ENCODE results near the gene ADNP. TPM values are rescaled to one million over a fixed set of nuclear protein-coding genes. Genes with fewer than 3 reads are reported as not detected.
A peak's percentile ranks its signal among the peaks of the same experiment; 100 is the strongest.

Gene ADNP
- total and polyA plus RNA-seq, 12 donors, result 32.4 to 76.4 (median 54.0) TPM

DNA sequence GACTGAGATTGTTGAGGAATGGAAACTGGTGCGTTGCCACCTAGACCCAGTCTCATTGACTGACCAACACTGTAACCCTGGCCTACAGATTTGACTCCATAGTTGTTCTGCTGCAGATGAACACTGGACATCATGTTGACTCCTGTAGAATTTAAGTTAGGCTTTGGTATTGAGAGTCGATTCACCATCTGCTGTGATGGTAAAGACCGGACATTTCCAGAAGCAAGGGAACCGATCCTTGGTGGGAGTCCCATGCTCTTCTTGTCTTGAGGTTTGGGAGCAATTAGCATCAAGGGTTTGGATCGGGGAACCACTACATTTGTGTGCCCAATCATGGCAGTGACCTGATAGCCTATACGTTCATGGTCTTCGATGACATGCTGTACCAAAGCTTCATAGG, 37.6 kb downstream of the ADNP start:
- WGBS, 4 donors, result 96 to 98% (median 98%) methylated on average over 7 of the region's 7 CpGs
- intact Hi-C loops (cut with DNase I), result no loop called here

DNA sequence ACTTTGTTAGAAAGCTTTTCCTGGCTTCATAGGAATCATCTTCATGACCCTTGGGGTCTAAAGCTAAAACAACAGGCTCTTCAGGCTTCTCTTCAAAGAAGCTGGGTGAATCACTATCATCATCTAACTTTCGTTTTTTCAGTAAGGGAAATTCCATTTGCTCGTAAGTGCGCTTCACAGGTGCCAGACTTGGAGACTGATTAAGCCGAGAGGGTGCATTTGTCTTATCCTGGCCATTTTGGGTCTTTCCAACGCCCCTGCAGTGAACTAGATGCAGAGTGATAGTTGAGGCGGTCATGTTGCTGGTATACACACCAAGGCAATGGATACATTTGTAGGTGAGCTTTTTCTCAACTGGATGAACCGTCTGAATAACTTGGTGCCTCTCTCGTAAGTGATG, 38.8 kb downstream of the ADNP start:
- no peak for DNase-seq
- peaks cover 0 to 55% of the 10 kb centered on the region in 2 donors for H3K36me3 ChIP-seq (replicated peaks in 1 of 2)
- H3K27ac ChIP-seq, result no peak overlapping the region
- intact Hi-C loops (cut with DNase I), result no loop called here
- no peak overlapping the region for H3K4me3 ChIP-seq
- 88 to 99% (median 97%) methylated on average over 8 of the region's 8 CpGs for WGBS, 4 donors
- no peaks in the 10 kb centered on the region for H3K27me3 ChIP-seq
- H3K4me1 ChIP-seq (replicated peaks in 1 of 2), result peaks cover 0 to 8% of the 10 kb centered on the region in 2 donors
- H3K9me3 ChIP-seq (replicated peaks in 1 of 3), result no peaks in the 10 kb centered on the region
- no peak for TF ChIP-seq POLR2A (IDR thresholded peaks at IDR 0.05)
- TF ChIP-seq, protein P1, sequence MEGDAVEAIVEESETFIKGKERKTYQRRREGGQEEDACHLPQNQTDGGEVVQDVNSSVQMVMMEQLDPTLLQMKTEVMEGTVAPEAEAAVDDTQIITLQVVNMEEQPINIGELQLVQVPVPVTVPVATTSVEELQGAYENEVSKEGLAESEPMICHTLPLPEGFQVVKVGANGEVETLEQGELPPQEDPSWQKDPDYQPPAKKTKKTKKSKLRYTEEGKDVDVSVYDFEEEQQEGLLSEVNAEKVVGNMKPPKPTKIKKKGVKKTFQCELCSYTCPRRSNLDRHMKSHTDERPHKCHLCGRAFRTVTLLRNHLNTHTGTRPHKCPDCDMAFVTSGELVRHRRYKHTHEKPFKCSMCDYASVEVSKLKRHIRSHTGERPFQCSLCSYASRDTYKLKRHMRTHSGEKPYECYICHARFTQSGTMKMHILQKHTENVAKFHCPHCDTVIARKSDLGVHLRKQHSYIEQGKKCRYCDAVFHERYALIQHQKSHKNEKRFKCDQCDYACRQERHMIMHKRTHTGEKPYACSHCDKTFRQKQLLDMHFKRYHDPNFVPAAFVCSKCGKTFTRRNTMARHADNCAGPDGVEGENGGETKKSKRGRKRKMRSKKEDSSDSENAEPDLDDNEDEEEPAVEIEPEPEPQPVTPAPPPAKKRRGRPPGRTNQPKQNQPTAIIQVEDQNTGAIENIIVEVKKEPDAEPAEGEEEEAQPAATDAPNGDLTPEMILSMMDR (IDR thresholded peaks at IDR 0.05), result no peak

More for the DNA sequence above, 37.6 kb downstream of the ADNP start:
- Histone ChIP-seq H3K27ac (no peak overlapping the region), H3K4me3 (no peak overlapping the region), H3K36me3 (replicated peaks in 1 of 2) (peaks cover 0 to 67% of the 10 kb centered on the region in 2 donors), H3K9me3 (replicated peaks in 1 of 3) (no peaks in the 10 kb centered on the region), H3K27me3 (no peaks in the 10 kb centered on the region), H3K4me1 (replicated peaks in 1 of 2) (peaks cover 0 to 8% of the 10 kb centered on the region in 2 donors)
- DNase-seq, result no peak
- no peak for TF ChIP-seq POLR2A (IDR thresholded peaks at IDR 0.05)
- TF ChIP-seq, protein P1 (IDR thresholded peaks at IDR 0.05), result no peak

DNA sequence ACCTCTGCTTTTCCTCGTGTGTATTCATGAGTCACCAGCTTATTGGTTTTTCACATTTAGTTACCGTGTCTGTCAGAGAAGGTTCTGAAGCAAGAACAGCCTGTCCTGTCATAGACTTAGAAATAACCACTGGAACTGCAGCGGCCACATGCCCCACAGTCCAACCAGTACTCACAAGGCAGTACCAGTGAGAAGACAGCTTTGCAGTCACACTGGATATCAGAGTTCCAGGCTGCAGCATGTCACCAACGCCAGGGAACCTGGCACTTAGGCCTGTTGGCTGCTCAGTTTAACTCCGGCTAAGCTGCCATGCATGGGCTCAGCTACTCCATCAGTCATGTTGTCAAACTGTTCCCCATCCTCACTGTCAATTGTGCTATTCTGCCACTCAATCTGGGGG, 40.1 kb downstream of the ADNP start:
- Histone ChIP-seq H3K27me3 (no peaks in the 10 kb centered on the region), H3K4me1 (replicated peaks in 1 of 2) (peaks cover 0 to 8% of the 10 kb centered on the region in 2 donors), H3K4me3 (no peak overlapping the region), H3K9me3 (replicated peaks in 1 of 3) (no peaks in the 10 kb centered on the region), H3K27ac (no peak overlapping the region), H3K36me3 (replicated peaks in 1 of 2) (peaks cover 0 to 44% of the 10 kb centered on the region in 2 donors)
- TF ChIP-seq, protein P1 (IDR thresholded peaks at IDR 0.05), result no peak
- TF ChIP-seq POLR2A (IDR thresholded peaks at IDR 0.05), result no peak
- WGBS, 4 donors, result 68 to 80% (median 74%) methylated on average over 3 to 5 of the region's 5 CpGs
- intact Hi-C loops (cut with DNase I), result no loop called here
- DNase-seq, result peak in 2 of 7 donors; percentile 21 to 58

DNA sequence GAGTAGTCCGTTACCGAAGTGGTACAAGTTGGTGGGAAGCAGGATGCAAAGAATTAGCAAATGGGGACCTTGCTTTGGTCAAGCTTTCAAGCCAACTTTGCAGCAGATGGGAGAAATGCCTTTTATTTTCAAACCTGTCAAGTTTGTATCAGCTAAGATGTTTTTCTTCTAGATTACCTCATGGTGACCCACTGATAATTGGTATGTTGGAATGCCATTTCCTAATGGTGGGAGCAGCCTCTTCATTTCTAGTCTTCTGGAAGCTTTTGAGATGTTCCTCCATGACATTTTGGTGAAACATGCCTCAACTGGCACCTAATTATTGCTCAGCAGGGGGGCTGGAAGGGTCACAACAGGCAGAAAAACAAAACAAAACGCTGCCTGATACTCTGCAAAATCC, 43.7 kb downstream of the ADNP start:
- TF ChIP-seq, protein P1 (IDR thresholded peaks at IDR 0.05), result no peak
- TF ChIP-seq POLR2A (IDR thresholded peaks at IDR 0.05), result no peak
- peaks cover 0 to 13% of the 10 kb centered on the region in 2 donors for H3K36me3 ChIP-seq (replicated peaks in 1 of 2)
- no peak overlapping the region for H3K27ac ChIP-seq

More for the DNA sequence above, 43.7 kb downstream of the ADNP start:
- H3K27me3 ChIP-seq, result no peaks in the 10 kb centered on the region
- 86 to 96% (median 93%) methylated on average over 3 of the region's 3 CpGs for WGBS, 4 donors
- peaks cover 0 to 8% of the 10 kb centered on the region in 2 donors for H3K4me1 ChIP-seq (replicated peaks in 1 of 2)
- DNase-seq, result no peak
- no peak overlapping the region for H3K4me3 ChIP-seq
- H3K9me3 ChIP-seq (replicated peaks in 1 of 3), result no peaks in the 10 kb centered on the region
- intact Hi-C loops (cut with DNase I), result no loop called here
